GM23338 (cell line): Measurements from ENCODE around the gene CELSR1.

Experiments used
- CREB1 ChIP-seq: fragments of 250-450 bp; sonication (Bioruptor Pico); IDR thresholded peaks from 2 replicates; pipeline ENCODE4 v1.5.0; 2020; ENCODE audit warnings: low read depth, mild to moderate bottlenecking, moderate library complexity
- CTCF ChIP-seq, 2 experiments: fragments of 200-600 bp in 1 of 2; sonication (generic) in 1 of 2; conservative IDR thresholded peaks; 2 replicates each; pipeline versions ENCODE4 v1.5.1 to v1.6.1; 2016 to 2017; ENCODE audit warnings: antibody characterized with exemption in 2 of 2, low read depth in 2 of 2, mild to moderate bottlenecking in 2 of 2, moderate library complexity in 1 of 2
- ETS1 ChIP-seq: IDR thresholded peaks from 2 replicates; pipeline ENCODE4 v1.6.1; 2016; ENCODE audit warnings: antibody characterized with exemption
- EZH2 ChIP-seq: fragments of 200-600 bp; sonication (generic); IDR thresholded peaks from one replicate; pipeline ENCODE4 v1.8.0; 2017; ENCODE audit warnings: antibody characterized with exemption, mild to moderate bottlenecking, low read depth; ENCODE audit not compliant: unreplicated experiment
- EZH2phosphoT487 ChIP-seq: fragments of 200-600 bp; sonication (generic); IDR thresholded peaks from one replicate; pipeline ENCODE4 v1.8.1; 2018; ENCODE audit warnings: antibody characterized with exemption; ENCODE audit not compliant: unreplicated experiment
- JUNB ChIP-seq: IDR thresholded peaks from one replicate; pipeline ENCODE4 v1.6.1; 2016; ENCODE audit warnings: antibody characterized with exemption; ENCODE audit not compliant: unreplicated experiment
- NANOG ChIP-seq: IDR thresholded peaks from 2 replicates; pipeline ENCODE4 v1.6.1; 2016; ENCODE audit warnings: antibody characterized with exemption, borderline replicate concordance
- POLR2AphosphoS5 ChIP-seq: IDR thresholded peaks from 2 replicates; pipeline ENCODE4 v1.6.1; 2016; ENCODE audit warnings: antibody characterized with exemption, low read depth
- REST ChIP-seq: IDR thresholded peaks from one replicate; pipeline ENCODE4 v1.6.1; 2018; ENCODE audit warnings: antibody characterized with exemption; ENCODE audit not compliant: unreplicated experiment
- ZNF331 ChIP-seq: fragments of 250-450 bp; sonication (Bioruptor Pico); IDR thresholded peaks from 2 replicates; pipeline ENCODE4 v1.5.0; 2020; ENCODE audit warnings: low read depth, mild to moderate bottlenecking, moderate library complexity
- ZNF462 ChIP-seq: fragments of 250-450 bp; sonication (Bioruptor Pico); IDR thresholded peaks from 2 replicates; pipeline ENCODE4 v1.5.0; 2020; ENCODE audit warnings: mild to moderate bottlenecking, moderate library complexity

- TF ChIP-seq CTCF (conservative IDR thresholded peaks at IDR 0.05; ENCODE audit: low read depth in 2 of 2): no peak
- TF ChIP-seq POLR2AphosphoS5: no peak
- no peak for TF ChIP-seq EZH2
- TF ChIP-seq EZH2phosphoT487: no peak
- no peak for TF ChIP-seq ETS1
- no peak for TF ChIP-seq REST
- no peak for TF ChIP-seq ZNF462 (CRISPR knock-in tag)
- no peak for TF ChIP-seq CREB1 (CRISPR knock-in tag)
- TF ChIP-seq JUNB: no peak
- TF ChIP-seq NANOG: no peak
- no peak for TF ChIP-seq ZNF331
These were observed 121.5 kb downstream of the CELSR1 start for GRCh38 chr22:46415776-46416519.
